Measurements from ENCODE around the gene CHRNA1. TPM values are rescaled to one million over a fixed set of nuclear protein-coding genes. Genes with fewer than 3 reads are reported as not detected.

CHRNA1 gene
- total and polyA plus RNA-seq, 2 donors: 2.2 to 4.2 TPM

GRCh38 chr2:174796319-174796771 lies 32.1 kb upstream of the CHRNA1 start:
- Histone ChIP-seq H3K36me3 (ENCODE audit: control insufficient read depth in 2 of 2, insufficient read depth in 2 of 2, low read length in 1 of 2) (no peaks in the 10 kb centered on the region), H3K27ac (ENCODE audit: low read depth in 1 of 2, low read length in 1 of 2) (no peak overlapping the region), H3K9me3 (ENCODE audit: control insufficient read depth in 2 of 2, insufficient read depth in 1 of 2, low read length in 1 of 2) (no peaks in the 10 kb centered on the region), H3K4me1 (ENCODE audit: control insufficient read depth in 2 of 2, insufficient read depth in 2 of 2, low read length in 2 of 2) (peaks cover 4 to 16% of the 10 kb centered on the region in 2 donors), H3K27me3 (ENCODE audit: control insufficient read depth in 2 of 2, insufficient read depth in 1 of 2, low read length in 1 of 2) (no peaks in the 10 kb centered on the region), H3K4me3 (ENCODE audit: low read length in 2 of 2) (no peak overlapping the region)
- no peak for DNase-seq (ENCODE audit: low read depth in 6 of 9, low spot score in 9 of 9)

DNA sequence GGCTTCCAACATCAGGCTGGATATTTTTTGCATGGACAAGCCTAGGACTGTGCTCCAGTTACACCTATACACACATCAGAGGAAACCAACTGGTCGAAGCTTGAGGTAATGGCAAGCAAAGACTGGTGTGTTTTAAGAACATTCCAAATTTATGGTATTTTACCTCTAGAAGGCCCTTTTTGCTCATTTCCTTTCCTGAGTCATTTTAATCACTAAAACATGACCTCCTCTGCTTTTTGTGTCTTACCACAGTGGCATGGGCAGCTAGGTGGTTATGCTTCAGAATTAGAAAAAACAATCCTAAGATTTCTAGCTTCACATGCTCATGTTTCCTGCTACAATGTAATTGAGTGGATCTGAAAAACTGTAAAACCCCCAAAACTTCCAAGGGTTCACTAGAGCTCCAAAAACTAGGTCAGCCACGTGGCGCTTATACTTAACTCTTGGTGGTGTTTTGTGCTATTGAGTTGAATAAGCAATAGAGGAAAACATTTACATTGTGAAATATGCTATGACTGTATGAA lies 30.6 kb upstream of the CHRNA1 start:
- peaks cover 4 to 16% of the 10 kb centered on the region in 2 donors for H3K4me1 ChIP-seq (ENCODE audit: control insufficient read depth in 2 of 2, insufficient read depth in 2 of 2, low read length in 2 of 2)
- H3K27me3 ChIP-seq (ENCODE audit: control insufficient read depth in 2 of 2, insufficient read depth in 1 of 2, low read length in 1 of 2): no peaks in the 10 kb centered on the region
- peak overlapping the region in 1 of 2 donors; percentile 71 for H3K27ac ChIP-seq (ENCODE audit: low read depth in 1 of 2, low read length in 1 of 2)
- peak in 1 of 9 donors; percentile 65 for DNase-seq (ENCODE audit: low read depth in 6 of 9, low spot score in 9 of 9)
- H3K9me3 ChIP-seq (ENCODE audit: control insufficient read depth in 2 of 2, insufficient read depth in 1 of 2, low read length in 1 of 2): no peaks in the 10 kb centered on the region
- WGBS: 83% methylated on average over 3 of the region's 3 CpGs
- no peaks in the 10 kb centered on the region for H3K36me3 ChIP-seq (ENCODE audit: control insufficient read depth in 2 of 2, insufficient read depth in 2 of 2, low read length in 1 of 2)
- no peak overlapping the region for H3K4me3 ChIP-seq (ENCODE audit: low read length in 2 of 2)

GRCh38 chr2:174792309-174793025 lies 28.2 kb upstream of the CHRNA1 start:
- H3K27me3 ChIP-seq (ENCODE audit: control insufficient read depth in 2 of 2, insufficient read depth in 1 of 2, low read length in 1 of 2): no peaks in the 10 kb centered on the region
- H3K9me3 ChIP-seq (ENCODE audit: control insufficient read depth in 2 of 2, insufficient read depth in 1 of 2, low read length in 1 of 2): no peaks in the 10 kb centered on the region
- H3K36me3 ChIP-seq (ENCODE audit: control insufficient read depth in 2 of 2, insufficient read depth in 2 of 2, low read length in 1 of 2): no peaks in the 10 kb centered on the region
- no peak overlapping the region for H3K27ac ChIP-seq (ENCODE audit: low read depth in 1 of 2, low read length in 1 of 2)
- peaks cover 11 to 28% of the 10 kb centered on the region in 2 donors for H3K4me1 ChIP-seq (ENCODE audit: control insufficient read depth in 2 of 2, insufficient read depth in 2 of 2, low read length in 2 of 2)
- no peak overlapping the region for H3K4me3 ChIP-seq (ENCODE audit: low read length in 2 of 2)
- 58% methylated on average over 7 of the region's 7 CpGs for WGBS
- DNase-seq (ENCODE audit: low read depth in 6 of 9, low spot score in 9 of 9): no peak

DNA sequence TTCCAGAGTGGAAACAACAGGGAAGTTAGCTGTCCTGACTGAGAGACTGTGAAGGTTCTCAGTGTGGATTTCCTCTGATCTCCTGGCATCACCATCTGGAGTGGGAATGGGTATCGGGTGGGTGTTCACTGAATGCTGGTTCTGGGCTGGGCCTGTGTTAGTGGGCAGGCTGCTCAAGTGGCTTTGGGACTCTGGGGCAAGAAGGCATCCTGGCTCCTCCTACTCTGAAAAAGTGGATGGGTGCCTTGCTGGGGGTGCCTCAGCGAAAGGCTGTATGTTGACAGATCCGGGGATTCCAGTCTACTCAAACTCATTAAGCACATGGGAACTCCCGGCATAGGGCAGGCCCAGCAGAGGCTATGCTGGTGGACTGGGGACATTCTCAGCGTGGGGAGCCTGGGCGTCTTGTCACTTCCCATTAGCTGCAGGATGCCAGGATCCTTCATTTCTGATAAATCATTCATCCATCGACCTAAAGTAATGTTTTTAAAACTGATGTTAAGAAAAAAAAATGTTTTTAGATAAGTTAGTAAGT lies 27.5 kb upstream of the CHRNA1 start:
- H3K27ac ChIP-seq (ENCODE audit: low read depth in 1 of 2, low read length in 1 of 2): no peak overlapping the region
- no peak for DNase-seq (ENCODE audit: low read depth in 6 of 9, low spot score in 9 of 9)
- H3K4me1 ChIP-seq (ENCODE audit: control insufficient read depth in 2 of 2, insufficient read depth in 2 of 2, low read length in 2 of 2): peaks cover 13 to 29% of the 10 kb centered on the region in 2 donors
- no peaks in the 10 kb centered on the region for H3K36me3 ChIP-seq (ENCODE audit: control insufficient read depth in 2 of 2, insufficient read depth in 2 of 2, low read length in 1 of 2)
- no peaks in the 10 kb centered on the region for H3K9me3 ChIP-seq (ENCODE audit: control insufficient read depth in 2 of 2, insufficient read depth in 1 of 2, low read length in 1 of 2)
- no peaks in the 10 kb centered on the region for H3K27me3 ChIP-seq (ENCODE audit: control insufficient read depth in 2 of 2, insufficient read depth in 1 of 2, low read length in 1 of 2)
- WGBS: 86% methylated on average over 7 of the region's 7 CpGs
- no peak overlapping the region for H3K4me3 ChIP-seq (ENCODE audit: low read length in 2 of 2)

- H3K9me3 ChIP-seq (ENCODE audit: control insufficient read depth in 2 of 2, insufficient read depth in 1 of 2, low read length in 1 of 2): no peaks in the 10 kb centered on the region
- no peaks in the 10 kb centered on the region for H3K36me3 ChIP-seq (ENCODE audit: control insufficient read depth in 2 of 2, insufficient read depth in 2 of 2, low read length in 1 of 2)
- no peak for DNase-seq (ENCODE audit: low read depth in 6 of 9, low spot score in 9 of 9)
- no peaks in the 10 kb centered on the region for H3K27me3 ChIP-seq (ENCODE audit: control insufficient read depth in 2 of 2, insufficient read depth in 1 of 2, low read length in 1 of 2)
- H3K27ac ChIP-seq (ENCODE audit: low read depth in 1 of 2, low read length in 1 of 2): no peak overlapping the region
- H3K4me1 ChIP-seq (ENCODE audit: control insufficient read depth in 2 of 2, insufficient read depth in 2 of 2, low read length in 2 of 2): peaks cover 13 to 28% of the 10 kb centered on the region in 2 donors
- H3K4me3 ChIP-seq (ENCODE audit: low read length in 2 of 2): no peak overlapping the region
- 94% methylated on average over 8 of the region's 8 CpGs for WGBS
Measured at GRCh38 chr2:174791020-174791419, 26.7 kb upstream of the CHRNA1 start.

DNA sequence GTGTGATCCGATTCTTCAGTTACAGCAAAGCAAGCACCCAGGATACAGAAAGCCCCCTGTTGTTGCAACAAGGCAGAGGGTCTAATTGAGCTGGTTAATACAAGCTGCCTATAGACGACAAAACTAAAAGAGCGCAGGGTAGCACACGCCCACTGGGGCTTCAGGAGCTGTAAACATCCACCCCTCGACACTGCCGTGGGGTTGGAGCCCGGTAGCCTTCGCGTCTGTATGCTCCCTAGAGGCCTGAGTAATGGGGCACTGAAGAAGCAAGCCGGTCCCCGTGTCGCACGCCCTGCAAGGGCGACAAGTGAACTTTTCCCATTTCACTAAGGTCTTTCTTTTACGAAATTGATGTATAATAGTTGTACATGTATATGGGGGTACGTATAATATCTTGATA lies 24.7 kb upstream of the CHRNA1 start:
- H3K36me3 ChIP-seq (ENCODE audit: control insufficient read depth in 2 of 2, insufficient read depth in 2 of 2, low read length in 1 of 2): no peaks in the 10 kb centered on the region
- H3K27ac ChIP-seq (ENCODE audit: low read depth in 1 of 2, low read length in 1 of 2): no peak overlapping the region
- H3K4me3 ChIP-seq (ENCODE audit: low read length in 2 of 2): no peak overlapping the region
- WGBS: 92% methylated on average over 16 of the region's 16 CpGs
- no peaks in the 10 kb centered on the region for H3K9me3 ChIP-seq (ENCODE audit: control insufficient read depth in 2 of 2, insufficient read depth in 1 of 2, low read length in 1 of 2)
- no peak for DNase-seq (ENCODE audit: low read depth in 6 of 9, low spot score in 9 of 9)
- peaks cover 20 to 21% of the 10 kb centered on the region in 2 donors for H3K4me1 ChIP-seq (ENCODE audit: control insufficient read depth in 2 of 2, insufficient read depth in 2 of 2, low read length in 2 of 2)
- no peaks in the 10 kb centered on the region for H3K27me3 ChIP-seq (ENCODE audit: control insufficient read depth in 2 of 2, insufficient read depth in 1 of 2, low read length in 1 of 2)

DNA sequence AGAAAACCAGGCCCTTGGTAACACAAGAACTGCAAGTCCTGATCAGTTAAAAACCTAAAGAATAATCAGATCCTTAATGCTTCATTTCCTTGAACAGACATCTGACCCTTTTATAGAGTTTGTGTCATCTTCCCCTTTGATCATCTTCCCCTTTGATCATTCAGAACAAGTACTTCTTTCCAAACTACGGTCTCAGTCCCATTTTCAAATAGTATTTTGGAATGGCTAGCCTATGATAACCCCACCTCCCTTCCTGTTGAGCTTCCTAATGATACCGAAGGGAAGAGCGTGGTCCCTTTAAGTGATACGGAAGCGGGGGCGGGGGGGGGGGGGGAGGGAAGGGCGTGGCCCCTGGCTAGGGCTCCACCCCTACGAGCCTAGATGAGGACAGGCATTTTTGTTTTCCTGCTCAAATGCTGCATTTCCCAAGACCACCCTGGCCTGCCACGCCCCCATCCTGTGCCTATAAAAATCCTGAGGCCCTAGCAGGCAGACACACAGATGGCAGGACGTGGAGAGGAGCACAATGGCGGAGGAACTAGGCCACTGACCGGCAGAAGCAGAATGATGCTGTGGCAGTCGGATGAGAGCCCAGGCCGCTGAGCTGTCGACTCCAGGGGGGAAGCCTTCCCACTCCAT lies 24.1 kb upstream of the CHRNA1 start:
- no peak overlapping the region for H3K4me3 ChIP-seq (ENCODE audit: low read length in 2 of 2)
- DNase-seq (ENCODE audit: low read depth in 6 of 9, low spot score in 9 of 9): peak in 1 of 9 donors; percentile 52
- no peaks in the 10 kb centered on the region for H3K36me3 ChIP-seq (ENCODE audit: control insufficient read depth in 2 of 2, insufficient read depth in 2 of 2, low read length in 1 of 2)
- 83% methylated on average over 14 of the region's 15 CpGs for WGBS
- no peaks in the 10 kb centered on the region for H3K9me3 ChIP-seq (ENCODE audit: control insufficient read depth in 2 of 2, insufficient read depth in 1 of 2, low read length in 1 of 2)
- H3K4me1 ChIP-seq (ENCODE audit: control insufficient read depth in 2 of 2, insufficient read depth in 2 of 2, low read length in 2 of 2): peaks cover 19 to 21% of the 10 kb centered on the region in 2 donors
- H3K27me3 ChIP-seq (ENCODE audit: control insufficient read depth in 2 of 2, insufficient read depth in 1 of 2, low read length in 1 of 2): no peaks in the 10 kb centered on the region
- no peak overlapping the region for H3K27ac ChIP-seq (ENCODE audit: low read depth in 1 of 2, low read length in 1 of 2)

GRCh38 chr2:174787487-174788205 lies 23.4 kb upstream of the CHRNA1 start:
- peak in 1 of 9 donors; percentile 51 for DNase-seq (ENCODE audit: low read depth in 6 of 9, low spot score in 9 of 9)
- Histone ChIP-seq H3K27ac (ENCODE audit: low read depth in 1 of 2, low read length in 1 of 2) (peak overlapping the region in 1 of 2 donors; percentile 64), H3K4me1 (ENCODE audit: control insufficient read depth in 2 of 2, insufficient read depth in 2 of 2, low read length in 2 of 2) (peaks cover 19 to 21% of the 10 kb centered on the region in 2 donors), H3K36me3 (ENCODE audit: control insufficient read depth in 2 of 2, insufficient read depth in 2 of 2, low read length in 1 of 2) (no peaks in the 10 kb centered on the region), H3K9me3 (ENCODE audit: control insufficient read depth in 2 of 2, insufficient read depth in 1 of 2, low read length in 1 of 2) (peaks cover 0 to 4% of the 10 kb centered on the region in 2 donors), H3K27me3 (ENCODE audit: control insufficient read depth in 2 of 2, insufficient read depth in 1 of 2, low read length in 1 of 2) (no peaks in the 10 kb centered on the region), H3K4me3 (ENCODE audit: low read length in 2 of 2) (no peak overlapping the region)
- 92% methylated on average over 5 of the region's 5 CpGs for WGBS

All from thymus (tissue), 11 donors.